AG08395 (cell line): ENCODE measurements around the gene CHRNE.
"Not testable (repeated sequence)": the region's sequence is repeated elsewhere in the genome, so short reads cannot be mapped to it uniquely, and the experiment has no call there.

Source experiments
- DNase-seq: peaks from one replicate; pipeline ENCODE4 v3.0.0; 2012; ENCODE audit warnings: mixed read lengths, low spot score

Gene CHRNE

DNA sequence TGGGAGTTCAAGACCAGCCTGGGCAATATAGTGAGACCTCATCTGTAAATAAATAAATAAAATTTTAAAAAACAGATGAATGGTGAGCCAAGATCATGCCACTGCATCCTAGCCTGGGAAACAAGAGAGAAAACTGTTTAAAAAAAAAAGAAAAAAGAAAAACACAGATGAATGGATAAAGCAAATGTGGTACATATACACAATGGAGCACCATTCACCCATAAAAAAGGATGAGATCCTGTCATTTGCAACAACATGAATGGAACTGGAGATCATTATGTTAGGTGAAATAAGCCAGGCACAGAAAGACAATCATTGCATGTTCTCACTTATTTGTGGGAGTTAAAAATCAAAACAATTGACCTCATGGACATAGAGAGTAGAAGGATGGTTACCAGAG is 3.7 kb upstream of the CHRNE start:
- DNase-seq, result not testable (repeated sequence)

- no peak for DNase-seq
Observed at GRCh38 chr17:4902540-4902939, 358 bp downstream of the CHRNE start.

GRCh38 chr17:4901648-4902344 is 1.1 kb downstream of the CHRNE start:
- DNase-seq, result no peak

DNA sequence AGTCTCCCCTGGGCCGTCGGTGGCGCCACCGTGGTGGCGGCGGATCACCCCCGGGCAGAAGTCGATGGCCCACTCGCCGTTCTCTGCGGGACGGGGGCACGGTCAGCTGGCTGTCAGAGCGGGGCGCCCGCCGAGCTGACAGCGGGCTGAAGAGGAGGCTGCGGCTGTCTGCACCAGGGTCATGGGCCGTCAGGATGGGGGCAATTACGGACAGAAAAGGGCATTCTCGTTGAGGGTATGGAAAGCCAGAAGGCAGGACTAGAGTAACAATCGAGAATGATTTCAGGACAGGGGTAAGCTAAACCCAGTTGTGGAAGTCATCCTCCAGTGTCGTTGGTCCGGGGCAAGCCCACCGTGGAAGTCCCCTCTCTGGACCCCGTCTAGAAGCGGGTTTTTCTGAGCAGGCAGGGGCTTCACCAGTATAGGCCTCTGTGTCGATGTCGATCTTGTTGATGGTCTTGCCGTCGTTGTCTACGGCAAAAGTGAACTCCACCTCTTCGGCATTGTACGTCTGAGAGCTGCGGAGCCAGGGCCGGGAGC is 1.7 kb downstream of the CHRNE start:
- no peak for DNase-seq

DNA sequence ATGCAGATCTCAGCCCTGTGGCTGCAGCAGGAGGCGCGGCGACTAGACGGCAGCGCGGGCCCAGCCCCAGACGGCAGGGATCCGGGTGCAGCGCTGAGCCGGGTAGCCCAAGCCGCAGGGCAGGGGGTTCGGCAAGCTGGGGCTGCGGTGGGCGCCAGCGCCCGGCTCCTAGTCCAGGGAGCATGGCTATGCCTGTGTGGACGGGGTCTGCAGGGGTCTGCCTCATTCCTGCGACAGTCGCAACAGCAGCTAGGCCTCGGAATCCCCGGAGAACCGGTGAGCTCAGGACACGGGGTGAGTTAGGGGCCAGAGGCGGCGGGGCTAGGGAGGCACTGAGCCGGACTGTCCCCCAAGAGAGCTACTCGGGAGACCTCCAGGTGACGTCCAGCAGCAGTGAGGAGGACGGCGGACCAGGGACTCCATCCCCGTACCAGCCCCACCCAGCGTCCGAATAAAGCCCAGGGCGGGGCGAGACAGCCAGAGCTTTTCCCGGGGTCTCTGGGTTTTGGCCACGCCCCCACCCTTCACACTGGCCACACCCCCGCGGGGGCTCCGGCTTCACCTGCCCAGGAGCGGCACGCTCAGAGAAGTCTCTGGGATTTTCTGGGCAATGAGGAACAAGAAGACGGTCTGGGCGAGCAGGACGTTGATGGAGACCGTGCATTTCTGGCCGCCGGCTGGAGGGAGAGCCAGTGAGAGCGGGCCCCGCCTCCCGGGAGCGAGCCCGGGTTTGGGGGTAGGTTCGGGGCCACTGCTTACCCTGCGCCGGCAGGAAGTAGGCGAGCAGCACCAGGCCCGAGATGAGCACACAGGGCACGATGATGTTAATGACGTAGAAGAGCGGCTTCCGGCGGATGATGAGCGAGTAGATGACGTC is 2.4 kb downstream of the CHRNE start:
- DNase-seq, result no peak

- peak; percentile 73 for DNase-seq
Observed at GRCh38 chr17:4899341-4900230, 3.3 kb downstream of the CHRNE start, which contains the start of gene C17orf107. Gene C17orf107 (plus strand): TSS chr17:4899536. CDS start chr17:4899763, 227 bp downstream.

DNA sequence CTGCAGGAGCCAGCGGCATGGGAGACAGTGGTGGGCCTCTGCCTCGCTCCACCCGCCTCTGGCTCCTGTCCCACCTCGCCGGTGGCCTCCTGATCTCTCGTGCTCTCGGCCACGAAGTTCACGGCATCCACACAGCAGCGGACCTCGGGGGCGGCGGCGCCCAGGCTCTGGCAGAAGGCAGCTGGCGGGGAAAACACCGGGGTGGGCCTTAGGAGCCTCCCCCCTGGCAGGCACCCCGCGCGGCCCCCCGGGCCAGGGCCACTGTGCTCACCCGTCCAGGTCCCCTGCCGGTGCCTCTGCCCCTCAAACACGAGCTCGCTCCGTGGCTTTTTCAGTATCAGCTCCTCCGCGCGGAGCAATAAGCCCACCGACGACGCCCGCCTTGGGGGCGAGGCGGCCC is 4.0 kb downstream of the CHRNE start:
- DNase-seq, result no peak

- no peak for DNase-seq
Observed at GRCh38 chr17:4898351-4898750, 4.5 kb downstream of the CHRNE start.

GRCh38 chr17:4897785-4898184 is 5.1 kb downstream of the CHRNE start:
- DNase-seq, result no peak

- DNase-seq, result no peak
Observed at GRCh38 chr17:4897198-4897687, 5.7 kb downstream of the CHRNE start.

DNA sequence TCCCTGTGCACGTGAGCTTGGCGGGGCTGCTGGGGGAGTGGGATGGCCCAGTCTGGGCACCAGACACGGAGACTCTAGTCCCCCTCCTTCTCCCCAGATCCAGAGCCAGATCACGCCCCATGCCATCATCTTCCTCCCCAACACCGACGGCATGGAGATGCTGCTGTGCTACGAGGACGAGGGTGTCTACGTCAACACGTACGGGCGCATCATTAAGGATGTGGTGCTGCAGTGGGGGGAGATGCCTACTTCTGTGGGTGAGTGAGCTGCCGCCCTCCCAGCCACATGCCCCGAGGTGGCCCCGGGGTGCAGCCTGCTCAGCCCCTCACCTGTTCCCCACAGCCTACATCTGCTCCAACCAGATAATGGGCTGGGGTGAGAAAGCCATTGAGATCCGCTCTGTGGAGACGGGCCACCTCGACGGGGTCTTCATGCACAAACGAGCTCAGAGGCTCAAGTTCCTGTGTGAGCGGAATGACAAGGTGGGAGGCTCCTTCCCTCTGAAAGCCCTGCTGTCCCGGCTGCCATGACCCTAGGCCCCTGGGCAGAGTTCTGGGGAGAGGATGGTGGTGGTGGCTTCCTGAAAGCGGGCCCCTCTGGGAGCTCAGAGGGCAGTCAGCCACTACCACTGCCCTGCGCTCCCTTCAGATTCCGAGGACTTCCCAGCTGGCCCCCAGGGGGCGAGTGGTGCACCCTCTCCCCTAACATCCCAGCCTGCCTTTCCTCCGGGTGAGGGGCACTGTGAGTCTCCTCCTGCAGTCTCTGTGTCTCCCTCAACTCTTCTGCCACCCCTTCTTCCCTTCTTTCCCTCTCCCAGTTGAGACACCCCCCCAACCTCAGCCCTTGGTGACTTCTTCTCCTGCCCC is 6.3 kb downstream of the CHRNE start:
- no peak for DNase-seq

GRCh38 chr17:4895657-4896331 is 7.1 kb downstream of the CHRNE start:
- DNase-seq, result no peak

DNA sequence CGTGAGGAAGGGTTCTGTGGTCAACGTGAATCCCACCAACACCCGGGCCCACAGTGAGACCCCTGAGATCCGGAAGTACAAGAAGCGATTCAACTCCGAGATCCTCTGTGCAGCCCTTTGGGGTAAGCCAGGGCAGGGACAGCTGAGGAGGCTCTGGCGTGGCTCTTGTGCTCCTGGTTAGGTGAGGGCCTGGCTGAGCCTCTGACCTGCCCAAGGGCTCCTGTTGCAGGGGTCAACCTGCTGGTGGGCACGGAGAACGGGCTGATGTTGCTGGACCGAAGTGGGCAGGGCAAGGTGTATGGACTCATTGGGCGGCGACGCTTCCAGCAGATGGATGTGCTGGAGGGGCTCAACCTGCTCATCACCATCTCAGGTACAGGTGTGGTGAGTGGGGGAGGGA is 7.8 kb downstream of the CHRNE start:
- DNase-seq, result no peak

- no peak for DNase-seq
Observed at GRCh38 chr17:4893721-4894560, 9.0 kb downstream of the CHRNE start.

DNA sequence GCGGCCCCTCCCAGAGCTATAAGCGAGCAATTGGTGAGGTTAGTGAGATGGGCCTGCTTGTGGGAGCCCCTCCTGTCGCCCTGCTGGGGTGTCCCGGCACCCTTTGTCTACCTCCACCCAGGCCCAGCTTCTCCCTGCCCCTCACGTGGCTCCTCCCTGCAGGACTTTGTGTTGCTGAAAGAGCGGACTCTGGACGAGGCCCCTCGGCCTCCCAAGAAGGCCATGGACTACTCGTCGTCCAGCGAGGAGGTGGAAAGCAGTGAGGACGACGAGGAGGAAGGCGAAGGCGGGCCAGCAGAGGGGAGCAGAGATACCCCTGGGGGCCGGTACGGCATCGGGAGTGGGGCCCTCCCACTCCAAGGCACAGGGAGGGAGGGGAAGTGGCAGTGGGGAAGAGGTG is 9.6 kb downstream of the CHRNE start:
- DNase-seq, result no peak

DNA sequence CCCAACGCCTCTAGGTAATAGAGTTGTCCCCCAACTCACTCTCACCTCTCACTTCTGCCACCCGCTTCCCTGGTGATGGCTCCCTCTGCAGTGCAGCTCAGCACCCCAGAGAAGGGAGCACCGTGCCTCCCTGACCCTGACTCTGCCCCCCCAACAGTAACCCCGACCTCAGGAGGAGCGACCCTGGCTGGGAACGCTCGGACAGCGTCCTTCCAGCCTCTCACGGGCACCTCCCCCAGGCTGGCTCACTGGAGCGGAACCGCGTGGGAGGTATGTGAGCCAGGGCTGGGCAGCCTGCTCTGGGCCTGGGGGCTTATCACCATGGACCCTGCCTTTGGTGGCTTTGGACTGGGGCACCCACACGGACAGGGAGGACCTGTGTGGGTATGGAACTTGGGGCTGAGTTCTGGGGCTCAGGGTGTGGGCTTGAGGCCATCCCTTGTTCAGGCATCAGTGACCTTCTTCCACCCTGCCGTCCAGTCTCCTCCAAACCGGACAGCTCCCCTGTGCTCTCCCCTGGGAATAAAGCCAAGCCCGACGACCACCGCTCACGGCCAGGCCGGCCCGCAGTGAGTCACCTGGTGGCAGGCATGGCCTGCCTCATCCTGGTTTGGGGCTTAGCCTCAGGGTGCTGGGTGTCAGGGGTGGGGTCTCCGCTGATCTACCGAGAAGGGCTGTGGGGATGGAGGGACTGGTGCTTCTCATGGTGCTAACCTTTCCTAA is 10.2 kb downstream of the CHRNE start:
- no peak for DNase-seq

- no peak for DNase-seq
Observed at GRCh38 chr17:4891411-4892410, 11.2 kb downstream of the CHRNE start.
